K562 (cell line): ENCODE results near the gene NRM. TPM values are rescaled to one million over a fixed set of nuclear protein-coding genes. Genes with fewer than 3 reads are reported as not detected.

Experiments
- BRCA1 ChIP-seq, 2 experiments: fragments of 450-650 bp in 1 of 2; sonication (generic) in 1 of 2; formaldehyde crosslinking in 1 of 2; IDR thresholded peaks; 2 replicates each; pipeline versions ENCODE4 v1.5.0 to v1.6.1; 2017 to 2020; ENCODE audit warnings: mild to moderate bottlenecking in 1 of 2, missing genetic modification reagents in 1 of 2
- CCNT2 ChIP-seq: IDR thresholded peaks from 2 replicates; pipeline ENCODE4 v1.6.1; 2011; ENCODE audit warnings: borderline replicate concordance, low read depth, mild to moderate bottlenecking, moderate library complexity, mixed read lengths, low read length; ENCODE audit not compliant: insufficient read length; ENCODE audit errors: extremely low read depth
- CEBPZ ChIP-seq: fragments of 150-350 bp; IDR thresholded peaks from 2 replicates; pipeline ENCODE4 v1.6.1; 2014; ENCODE audit warnings: low read depth, mild to moderate bottlenecking, low read length, borderline replicate concordance
- ELK1 ChIP-seq: sonication (generic); formaldehyde crosslinking; IDR thresholded peaks from 2 replicates; pipeline ENCODE4 v1.8.1; 2022; ENCODE audit warnings: missing genetic modification reagents
- ETS2 ChIP-seq: IDR thresholded peaks from 2 replicates; pipeline ENCODE4 v1.6.1; 2016; ENCODE audit warnings: borderline replicate concordance, missing genetic modification characterization, mild to moderate bottlenecking, moderate library complexity, missing compliant biosample characterization; ENCODE audit not compliant: poor library complexity, severe bottlenecking
- FUS ChIP-seq: fragments of 200-400 bp; formaldehyde crosslinking; optimal IDR thresholded peaks from 2 replicates; pipeline ENCODE3; 2017; ENCODE audit warnings: low read depth, low read length
- GABPB1 ChIP-seq: sonication (generic); formaldehyde crosslinking; IDR thresholded peaks from 2 replicates; pipeline ENCODE4 v1.8.0; 2022; ENCODE audit warnings: mild to moderate bottlenecking, missing genetic modification reagents
- HNRNPK ChIP-seq: fragments of 200-400 bp; formaldehyde crosslinking; IDR thresholded peaks from one replicate; pipeline ENCODE4 v1.6.1; 2018; ENCODE audit warnings: mild to moderate bottlenecking, low read depth, low read length; ENCODE audit not compliant: poor library complexity, severe bottlenecking
- MAZ ChIP-seq, 2 experiments: fragments of 450-650 bp in 1 of 2; sonication (generic) in 1 of 2; formaldehyde crosslinking; IDR thresholded peaks in 1 of 2; conservative IDR thresholded peaks in 1 of 2; 2 replicates each; pipeline versions ENCODE4 v1.4.0 to v1.5.0; 2020; ENCODE audit warnings: mild to moderate bottlenecking in 1 of 2, missing genetic modification reagents in 1 of 2
- MCM3 ChIP-seq: fragments of 450-650 bp; IDR thresholded peaks from 2 replicates; pipeline ENCODE4 v1.6.1; 2016
- MTA1 ChIP-seq: fragments of 450-650 bp; IDR thresholded peaks from 2 replicates; pipeline ENCODE4 v1.6.1; 2017; ENCODE audit warnings: borderline replicate concordance
- NCOA2 ChIP-seq, 2 experiments: fragments of 450-650 bp; IDR thresholded peaks; 2 replicates each; pipeline ENCODE4 v1.6.1; 2018; ENCODE audit warnings: mild to moderate bottlenecking in 2 of 2, moderate library complexity in 1 of 2; ENCODE audit not compliant: partially characterized antibody in 2 of 2
- NFYB ChIP-seq: IDR thresholded peaks from 2 replicates; pipeline ENCODE4 v1.6.1; 2011; ENCODE audit warnings: mild to moderate bottlenecking, moderate library complexity; ENCODE audit not compliant: insufficient read length; ENCODE audit errors: extremely low read depth
- POLR2AphosphoS2 ChIP-seq: IDR thresholded peaks from 2 replicates; pipeline ENCODE4 v1.6.1; 2012; ENCODE audit warnings: low read length, improper control_type of control experiment
- RNF219 ChIP-seq: fragments of 250-450 bp; sonication (Bioruptor Pico); IDR thresholded peaks from 2 replicates; pipeline ENCODE4 v1.5.0; 2022; ENCODE audit warnings: mild to moderate bottlenecking
- XRCC3 ChIP-seq: fragments of 450-650 bp; IDR thresholded peaks from 2 replicates; pipeline ENCODE4 v1.6.1; 2017; ENCODE audit warnings: mild to moderate bottlenecking, moderate library complexity
- ZFPM2 ChIP-seq: fragments of 250-450 bp; sonication (Bioruptor Pico); IDR thresholded peaks from 2 replicates; pipeline ENCODE4 v1.5.1; 2022; ENCODE audit warnings: mild to moderate bottlenecking
- ZNF445 ChIP-seq: fragments of 250-450 bp; sonication (Bioruptor Pico); IDR thresholded peaks from 2 replicates; pipeline ENCODE4 v1.4.0; 2020; ENCODE audit warnings: low read depth, mild to moderate bottlenecking, moderate library complexity
- ZNF507 ChIP-seq: conservative IDR thresholded peaks from 2 replicates; pipeline ENCODE4 v1.6.1; 2017; ENCODE audit warnings: missing genetic modification characterization, missing compliant biosample characterization
- ZNF695 ChIP-seq: fragments of 450-650 bp; formaldehyde crosslinking; IDR thresholded peaks from 2 replicates; pipeline ENCODE4 v1.4.0; 2020; ENCODE audit warnings: mild to moderate bottlenecking, moderate library complexity
- polyA plus RNA-seq, 8 experiments: library from polyadenylated mRNA; depleted of rRNA in 4 of 8; stranded (reverse) in 5 of 8; unstranded in 3 of 8; fragments of >200 nt; fragmentation: Nextera tagmentation in 2 of 8; fragmentation: Illumina TruSeq in 1 of 8; extraction: Ambion mirVana in 2 of 8; extraction: Trizol in 1 of 8; gene quantifications; 2 replicates each; pipeline versions ENCODE4 v1.2.1 to v1.2.3, GENCODE V29; 2011 to 2014; ENCODE audit warnings: inconsistent platforms in 1 of 8, missing spikeins in 1 of 8
- total RNA-seq, 7 experiments: library from RNA; depleted of rRNA in 6 of 7; stranded (reverse); fragments of >200 nt in 6 of 7; fragmentation: Illumina TruSeq in 2 of 7; extraction: Trizol in 2 of 7; gene quantifications; 2 replicates each; pipeline versions ENCODE4 v1.2.1 to v1.2.3, GENCODE V29; 2011 to 2021; ENCODE audit warnings: low replicate concordance in 1 of 7

The NRM gene
- total and polyA plus RNA-seq, 9 of the 15 experiments (the other 6 are each of a cell fraction or from before 2014, with no cell fraction given), result 9.7 to 58.2 (median 18.1) TPM

GRCh38 chr6:30722280-30723112 lies 31.7 kb upstream of the NRM start (continued):
- TF ChIP-seq CCNT2 (no peak), NFYB (no peak), GABPB1 (CRISPR knock-in tag) (peak; percentile 68), POLR2AphosphoS2 (no peak; the same call in 1 of the 2 replicates), NCOA2 (IDR thresholded peaks at IDR 0.05; ENCODE audit: partially characterized antibody in 2 of 2) (no peak), XRCC3 (no peak), RNF219 (CRISPR knock-in tag) (no peak), ELK1 (no peak), FUS (no peak), ZNF695 (CRISPR knock-in tag) (peak; percentile 7; the same call in 1 of the 2 replicates), ZNF507 (tag) (no peak), CEBPZ (no peak), HNRNPK (no peak), ZFPM2 (no peak), ETS2 (tag) (no peak), MTA1 (peak; percentile 54; the same call in 1 of the 2 replicates), ZNF445 (CRISPR knock-in tag) (no peak), MCM3 (no peak), BRCA1 (IDR thresholded peaks at IDR 0.05) (no peak), BRCA1 (CRISPR knock-in tag; IDR thresholded peaks at IDR 0.05) (0 out of 2 replicates have a peak, but pooled peaks have one; percentile 83), MAZ (CRISPR knock-in tag; conservative IDR thresholded peaks at IDR 0.05 in 1 of 2, IDR thresholded peaks at IDR 0.05 in 1 of 2) (peak; percentile 40 to 53; a peak in 2 of 4 replicates)
